ENCODE measurements around the gene LGR6.

The LGR6 gene

DNA sequence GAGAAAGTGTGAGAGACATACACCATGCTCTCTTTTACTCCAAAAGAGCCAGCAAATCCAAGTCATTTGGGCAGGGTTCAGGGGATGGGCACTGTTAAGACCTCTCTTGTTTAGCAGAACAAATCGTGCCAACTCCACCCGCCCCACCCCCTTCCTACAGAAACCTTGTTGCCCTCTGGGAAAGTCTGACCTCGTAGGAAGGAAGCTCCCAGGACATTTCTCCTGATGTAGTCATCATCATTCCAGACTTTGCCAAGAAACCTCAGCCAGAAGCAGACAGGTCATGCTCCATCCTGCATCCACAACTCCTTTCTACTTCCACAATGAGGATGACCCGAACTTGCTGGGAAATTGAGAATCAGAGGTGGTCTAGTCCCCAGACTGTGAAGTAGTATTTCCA lies 90.4 kb downstream of the LGR6 start:
- no peak overlapping the region for H3K4ac ChIP-seq (ENCODE audit: low read depth, low read length)
- no peak overlapping the region for H4K8ac ChIP-seq (ENCODE audit: low read depth, low read length)
- no CpG with 5 or more reads among the region's 4 CpGs for WGBS (ENCODE audit: extremely low coverage, insufficient coverage, insufficient read length)

DNA sequence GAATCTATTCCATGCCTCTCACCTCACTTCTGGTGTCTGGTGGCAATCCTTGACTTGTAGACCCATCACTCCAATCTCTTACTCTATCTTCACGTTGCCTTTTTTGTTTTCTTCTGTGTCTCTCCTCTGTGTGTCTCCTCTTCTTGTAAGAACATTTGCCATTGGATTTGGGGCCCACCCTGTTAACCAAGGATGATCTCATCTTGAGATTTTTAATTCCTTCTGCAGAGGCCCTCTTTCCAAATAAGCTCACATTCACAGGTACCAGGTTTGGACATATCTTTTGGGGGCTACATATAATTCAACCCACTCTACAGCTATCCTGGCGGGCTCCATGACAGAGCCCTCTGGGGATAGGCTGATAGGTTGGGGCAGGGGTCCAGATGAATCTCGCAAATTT lies 92.3 kb downstream of the LGR6 start:
- H3K14ac ChIP-seq (ENCODE audit: low read length): no peak overlapping the region
- no peaks in the 10 kb centered on the region for H3K27me3 ChIP-seq (ENCODE audit: insufficient read depth, low read length)
- no peak overlapping the region for H2AK5ac ChIP-seq (ENCODE audit: low read length)
- no peak overlapping the region for H3K23ac ChIP-seq (ENCODE audit: low read length)
- H4K8ac ChIP-seq (ENCODE audit: low read depth, low read length): no peak overlapping the region
- H3K27ac ChIP-seq (ENCODE audit: low read depth, low read length): no peak overlapping the region
- H3K79me2 ChIP-seq (ENCODE audit: control insufficient read depth, insufficient read depth, low read length, poor library complexity): no peaks in the 10 kb centered on the region
- H3K79me1 ChIP-seq (ENCODE audit: low read length): no peaks in the 10 kb centered on the region
- no peak overlapping the region for H2AFZ ChIP-seq (ENCODE audit: insufficient read depth, low read length, poor library complexity)
- H3K4me2 ChIP-seq (ENCODE audit: low read length): no peak overlapping the region
- WGBS (ENCODE audit: extremely low coverage, insufficient coverage, insufficient read length): no CpG with 5 or more reads among the region's 3 CpGs
- no peak overlapping the region for H4K91ac ChIP-seq (ENCODE audit: low read depth, low read length)
- H3K36me3 ChIP-seq (ENCODE audit: control insufficient read depth in 1 of 2, insufficient read depth in 2 of 2, low read length in 2 of 2): no peaks in the 10 kb centered on the region
- H3K18ac ChIP-seq (ENCODE audit: low read length): no peak overlapping the region
- no peak overlapping the region for H2BK120ac ChIP-seq (ENCODE audit: insufficient read depth, low read length, poor library complexity)
- no peak overlapping the region for H2BK5ac ChIP-seq (ENCODE audit: low read depth, low read length, poor library complexity)
- H2BK12ac ChIP-seq (ENCODE audit: low read length): no peak overlapping the region
- no peak overlapping the region for H3K4ac ChIP-seq (ENCODE audit: low read depth, low read length)
- DNase-seq: no peak
- no peak overlapping the region for H3K4me3 ChIP-seq (ENCODE audit: low read depth, low read length)
- H4K12ac ChIP-seq (ENCODE audit: low read depth, low read length): no peak overlapping the region
- no peaks in the 10 kb centered on the region for H3K9me3 ChIP-seq (ENCODE audit: insufficient read depth, low read depth, low read length)
- no peak overlapping the region for H3K9ac ChIP-seq (ENCODE audit: low read length)
- peaks cover 0 to 5% of the 10 kb centered on the region in 2 experiments for H3K4me1 ChIP-seq (ENCODE audit: control insufficient read depth in 1 of 2, insufficient read depth in 2 of 2, low read length in 2 of 2)

More for the DNA sequence above, 90.4 kb downstream of the LGR6 start:
- Histone ChIP-seq H3K4me1 (ENCODE audit: control insufficient read depth in 1 of 2, insufficient read depth in 2 of 2, low read length in 2 of 2) (peaks cover 0 to 5% of the 10 kb centered on the region in 2 experiments), H3K18ac (ENCODE audit: low read length) (no peak overlapping the region), H3K79me2 (ENCODE audit: control insufficient read depth, insufficient read depth, low read length, poor library complexity) (no peaks in the 10 kb centered on the region), H2BK12ac (ENCODE audit: low read length) (no peak overlapping the region), H3K23ac (ENCODE audit: low read length) (no peak overlapping the region), H3K27me3 (ENCODE audit: insufficient read depth, low read length) (peaks cover 4% of the 10 kb centered on the region), H3K14ac (ENCODE audit: low read length) (no peak overlapping the region), H3K36me3 (ENCODE audit: control insufficient read depth in 1 of 2, insufficient read depth in 2 of 2, low read length in 2 of 2) (no peaks in the 10 kb centered on the region), H3K79me1 (ENCODE audit: low read length) (no peaks in the 10 kb centered on the region), H3K4me2 (ENCODE audit: low read length) (no peak overlapping the region), H3K27ac (ENCODE audit: low read depth, low read length) (no peak overlapping the region), H3K9me3 (ENCODE audit: insufficient read depth, low read depth, low read length) (no peaks in the 10 kb centered on the region), H3K4me3 (ENCODE audit: low read depth, low read length) (no peak overlapping the region), H3K9ac (ENCODE audit: low read length) (no peak overlapping the region), H4K91ac (ENCODE audit: low read depth, low read length) (no peak overlapping the region), H2BK5ac (ENCODE audit: low read depth, low read length, poor library complexity) (no peak overlapping the region), H2AK5ac (ENCODE audit: low read length) (no peak overlapping the region), H4K12ac (ENCODE audit: low read depth, low read length) (no peak overlapping the region), H2BK120ac (ENCODE audit: insufficient read depth, low read length, poor library complexity) (no peak overlapping the region), H2AFZ (ENCODE audit: insufficient read depth, low read length, poor library complexity) (no peak overlapping the region)
- peak; percentile 30 to 53 for DNase-seq

GRCh38 chr1:202286622-202287097 lies 93.1 kb downstream of the LGR6 start:
- Histone ChIP-seq H2BK12ac (ENCODE audit: low read length) (no peak overlapping the region), H3K9ac (ENCODE audit: low read length) (no peak overlapping the region), H4K8ac (ENCODE audit: low read depth, low read length) (no peak overlapping the region), H3K79me1 (ENCODE audit: low read length) (no peaks in the 10 kb centered on the region), H3K36me3 (ENCODE audit: control insufficient read depth in 1 of 2, insufficient read depth in 2 of 2, low read length in 2 of 2) (no peaks in the 10 kb centered on the region), H2AFZ (ENCODE audit: insufficient read depth, low read length, poor library complexity) (no peak overlapping the region), H2AK5ac (ENCODE audit: low read length) (no peak overlapping the region), H3K27ac (ENCODE audit: low read depth, low read length) (no peak overlapping the region), H3K14ac (ENCODE audit: low read length) (no peak overlapping the region), H3K4me2 (ENCODE audit: low read length) (no peak overlapping the region), H3K79me2 (ENCODE audit: control insufficient read depth, insufficient read depth, low read length, poor library complexity) (no peaks in the 10 kb centered on the region), H4K12ac (ENCODE audit: low read depth, low read length) (no peak overlapping the region), H4K91ac (ENCODE audit: low read depth, low read length) (no peak overlapping the region), H3K4me1 (ENCODE audit: control insufficient read depth in 1 of 2, insufficient read depth in 2 of 2, low read length in 2 of 2) (peaks cover 0 to 5% of the 10 kb centered on the region in 2 experiments), H3K18ac (ENCODE audit: low read length) (no peak overlapping the region), H3K9me3 (ENCODE audit: insufficient read depth, low read depth, low read length) (no peaks in the 10 kb centered on the region), H3K23ac (ENCODE audit: low read length) (no peak overlapping the region), H3K4me3 (ENCODE audit: low read depth, low read length) (no peak overlapping the region), H2BK5ac (ENCODE audit: low read depth, low read length, poor library complexity) (no peak overlapping the region), H3K4ac (ENCODE audit: low read depth, low read length) (no peak overlapping the region), H3K27me3 (ENCODE audit: insufficient read depth, low read length) (no peaks in the 10 kb centered on the region), H2BK120ac (ENCODE audit: insufficient read depth, low read length, poor library complexity) (no peak overlapping the region)
- WGBS (ENCODE audit: extremely low coverage, insufficient coverage, insufficient read length): no CpG with 5 or more reads among the region's 6 CpGs
- no peak for DNase-seq

DNA sequence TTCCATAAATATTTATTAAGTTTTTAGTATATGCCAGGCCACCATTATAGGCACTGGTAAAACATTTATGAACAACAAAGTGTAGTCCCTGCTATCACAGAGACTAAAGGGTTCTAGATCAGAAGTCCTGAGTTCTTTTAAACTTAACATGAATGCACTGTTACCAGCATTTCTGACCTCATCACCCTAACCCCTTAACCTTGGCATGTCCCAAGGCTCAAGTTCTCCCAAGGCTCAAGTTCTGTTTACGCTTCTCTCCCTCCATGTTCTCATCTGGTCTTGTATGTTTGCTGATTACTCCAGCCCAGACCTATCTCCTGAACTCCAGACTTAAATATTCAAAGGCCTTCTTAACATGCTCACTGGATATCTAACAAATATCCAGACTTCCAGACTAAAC lies 93.6 kb downstream of the LGR6 start:
- no peak overlapping the region for H2BK5ac ChIP-seq (ENCODE audit: low read depth, low read length, poor library complexity)
- H3K4ac ChIP-seq (ENCODE audit: low read depth, low read length): no peak overlapping the region
- H3K27ac ChIP-seq (ENCODE audit: low read depth, low read length): no peak overlapping the region
- no peaks in the 10 kb centered on the region for H3K9me3 ChIP-seq (ENCODE audit: insufficient read depth, low read depth, low read length)
- no peaks in the 10 kb centered on the region for H3K27me3 ChIP-seq (ENCODE audit: insufficient read depth, low read length)
- H3K36me3 ChIP-seq (ENCODE audit: control insufficient read depth in 1 of 2, insufficient read depth in 2 of 2, low read length in 2 of 2): no peaks in the 10 kb centered on the region
- no peak overlapping the region for H3K4me3 ChIP-seq (ENCODE audit: low read depth, low read length)
- WGBS (ENCODE audit: extremely low coverage, insufficient coverage, insufficient read length): no CpG with 5 or more reads among the region's 1 CpG
- no peak for DNase-seq
- H3K23ac ChIP-seq (ENCODE audit: low read length): no peak overlapping the region
- no peaks in the 10 kb centered on the region for H3K79me2 ChIP-seq (ENCODE audit: control insufficient read depth, insufficient read depth, low read length, poor library complexity)
- no peak overlapping the region for H3K9ac ChIP-seq (ENCODE audit: low read length)
- no peak overlapping the region for H4K8ac ChIP-seq (ENCODE audit: low read depth, low read length)
- no peak overlapping the region for H2BK120ac ChIP-seq (ENCODE audit: insufficient read depth, low read length, poor library complexity)
- H3K4me1 ChIP-seq (ENCODE audit: control insufficient read depth in 1 of 2, insufficient read depth in 2 of 2, low read length in 2 of 2): peaks cover 0 to 5% of the 10 kb centered on the region in 2 experiments
- H3K79me1 ChIP-seq (ENCODE audit: low read length): no peaks in the 10 kb centered on the region
- H2BK12ac ChIP-seq (ENCODE audit: low read length): no peak overlapping the region
- H2AFZ ChIP-seq (ENCODE audit: insufficient read depth, low read length, poor library complexity): no peak overlapping the region
- no peak overlapping the region for H4K12ac ChIP-seq (ENCODE audit: low read depth, low read length)
- H4K91ac ChIP-seq (ENCODE audit: low read depth, low read length): no peak overlapping the region
- H2AK5ac ChIP-seq (ENCODE audit: low read length): no peak overlapping the region
- H3K18ac ChIP-seq (ENCODE audit: low read length): no peak overlapping the region
- no peak overlapping the region for H3K14ac ChIP-seq (ENCODE audit: low read length)
- H3K4me2 ChIP-seq (ENCODE audit: low read length): no peak overlapping the region

Data from trophoblast cell (in vitro differentiated cells and primary cell).